PC-9 (cell line): ENCODE results near the gene ART4. TPM values are rescaled to one million over a fixed set of nuclear protein-coding genes. Genes with fewer than 3 reads are reported as not detected.

Experiments
- BruUV-seq: library from RNA; stranded (reverse); fragments of 400-500 nt; replicated peaks from 2 replicates; lab custom pipeline; 2021; lab: Mats Ljungman, UMichigan
- CTCF ChIA-PET: fragments of 300-600 bp; sonication (Branson Sonifier 250); formaldehyde crosslinking; loops from one replicate; lab custom pipeline; 2022; ENCODE audit warnings: antibody characterized with exemption; lab: Charles Lee
- POLR2A ChIA-PET: fragments of 300-600 bp; sonication (Branson Sonifier 250); formaldehyde crosslinking; loops from one replicate; lab custom pipeline; 2022; ENCODE audit warnings: antibody characterized with exemption; ENCODE audit not compliant: unreplicated experiment; lab: Charles Lee
- DNase-seq, 2 experiments: peaks; one replicate each; pipeline versions ENCODE4 v3.0.0 to v3.0.0-alpha.2; 2015 to 2022; ENCODE audit warnings: mixed read lengths in 1 of 2
- H2AFZ ChIP-seq: fragments of 200-600 bp; sonication (generic); 2 replicates; pipeline ENCODE4 v1.8.1; 2017; ENCODE audit warnings: antibody characterized with exemption
- H3F3A ChIP-seq: fragments of 200-600 bp; sonication (generic); 2 replicates; pipeline ENCODE4 v1.8.1; 2017; ENCODE audit warnings: antibody characterized with exemption, mild to moderate bottlenecking, low read depth; ENCODE audit not compliant: insufficient read depth
- H3K27ac ChIP-seq: fragments of 200-600 bp; sonication (generic); 2 replicates; pipeline ENCODE4 v1.6.1; 2016; ENCODE audit warnings: mixed run types
- H3K27me3 ChIP-seq: fragments of 200-600 bp; sonication (generic); 2 replicates; pipeline ENCODE4 v1.6.1; 2016; ENCODE audit warnings: low read depth, mixed run types; ENCODE audit not compliant: insufficient read depth
- H3K36me3 ChIP-seq: fragments of 200-600 bp; sonication (generic); 2 replicates; pipeline ENCODE4 v1.6.1; 2016; ENCODE audit warnings: low read depth, mixed run types
- H3K4me1 ChIP-seq: fragments of 200-600 bp; sonication (generic); replicated peaks from 2 replicates; pipeline ENCODE4 v1.6.1; 2016; ENCODE audit warnings: mixed run types; ENCODE audit not compliant: insufficient read depth
- H3K4me2 ChIP-seq: fragments of 200-600 bp; sonication (generic); 2 replicates; pipeline ENCODE4 v1.6.1; 2017; ENCODE audit warnings: mixed run types
- H3K4me3 ChIP-seq: fragments of 200-600 bp; sonication (generic); 2 replicates; pipeline ENCODE4 v1.6.1; 2016; ENCODE audit warnings: mixed run types
- H3K79me2 ChIP-seq: fragments of 200-600 bp; sonication (generic); 2 replicates; pipeline ENCODE4 v1.6.1; 2017; ENCODE audit warnings: low read depth, mixed run types
- H3K9me2 ChIP-seq: fragments of 200-600 bp; sonication (generic); 2 replicates; pipeline ENCODE4 v1.8.1; 2017; ENCODE audit warnings: mild to moderate bottlenecking; ENCODE audit not compliant: insufficient read depth
- H3K9me3 ChIP-seq: fragments of 200-600 bp; sonication (generic); 2 replicates; pipeline ENCODE4 v1.8.1; 2016; ENCODE audit warnings: low read depth; ENCODE audit not compliant: insufficient read depth
- H4K20me1 ChIP-seq: fragments of 200-600 bp; sonication (generic); 2 replicates; pipeline ENCODE4 v1.8.1; 2017; ENCODE audit not compliant: insufficient read depth
- EZH2 ChIP-seq: fragments of 200-600 bp; sonication (generic); IDR thresholded peaks from 2 replicates; pipeline ENCODE4 v1.8.0; 2017; ENCODE audit warnings: antibody characterized with exemption, low read depth
- intact Hi-C: fragments of 100-400 bp; cut with micrococcal nuclease; formaldehyde crosslinking; loops from one replicate; pipeline ENCODE4 v1.10.0; 2022; ENCODE audit not compliant: unreplicated experiment
- total RNA-seq: library from RNA; stranded (reverse); gene quantifications from 2 replicates; pipeline ENCODE4 v1.2.3, GENCODE V29; 2021
- TF ChIP-seq, protein P1 (sequence below): fragments of 200-600 bp; sonication (generic); conservative IDR thresholded peaks from 2 replicates; pipeline ENCODE4 v1.6.1; 2017; ENCODE audit warnings: mixed run types, antibody characterized with exemption, mild to moderate bottlenecking, moderate library complexity

Gene ART4
- total RNA-seq, 1 experiment from 2014 or later, result not detected

DNA sequence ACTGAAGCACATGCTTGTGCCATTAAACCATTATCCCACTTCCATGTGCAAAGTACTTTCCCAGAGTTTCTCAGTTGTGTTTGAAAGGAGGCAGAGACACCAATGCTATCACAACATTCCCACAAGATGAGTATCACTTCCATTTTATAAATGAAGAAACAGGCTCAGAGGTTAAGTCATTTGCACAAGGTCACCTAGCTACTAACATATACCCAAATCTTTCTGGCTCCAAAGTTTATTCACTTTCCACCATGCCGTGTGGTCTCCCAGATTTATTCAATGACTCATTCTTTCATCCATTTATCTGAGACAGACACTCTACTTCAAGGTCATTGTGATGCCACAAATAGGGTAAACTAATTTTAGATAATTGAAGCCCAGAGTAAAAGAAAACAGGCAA is 9.4 kb downstream of the ART4 start:
- no peaks in the 10 kb centered on the region for H4K20me1 ChIP-seq
- TF ChIP-seq, protein P1, sequence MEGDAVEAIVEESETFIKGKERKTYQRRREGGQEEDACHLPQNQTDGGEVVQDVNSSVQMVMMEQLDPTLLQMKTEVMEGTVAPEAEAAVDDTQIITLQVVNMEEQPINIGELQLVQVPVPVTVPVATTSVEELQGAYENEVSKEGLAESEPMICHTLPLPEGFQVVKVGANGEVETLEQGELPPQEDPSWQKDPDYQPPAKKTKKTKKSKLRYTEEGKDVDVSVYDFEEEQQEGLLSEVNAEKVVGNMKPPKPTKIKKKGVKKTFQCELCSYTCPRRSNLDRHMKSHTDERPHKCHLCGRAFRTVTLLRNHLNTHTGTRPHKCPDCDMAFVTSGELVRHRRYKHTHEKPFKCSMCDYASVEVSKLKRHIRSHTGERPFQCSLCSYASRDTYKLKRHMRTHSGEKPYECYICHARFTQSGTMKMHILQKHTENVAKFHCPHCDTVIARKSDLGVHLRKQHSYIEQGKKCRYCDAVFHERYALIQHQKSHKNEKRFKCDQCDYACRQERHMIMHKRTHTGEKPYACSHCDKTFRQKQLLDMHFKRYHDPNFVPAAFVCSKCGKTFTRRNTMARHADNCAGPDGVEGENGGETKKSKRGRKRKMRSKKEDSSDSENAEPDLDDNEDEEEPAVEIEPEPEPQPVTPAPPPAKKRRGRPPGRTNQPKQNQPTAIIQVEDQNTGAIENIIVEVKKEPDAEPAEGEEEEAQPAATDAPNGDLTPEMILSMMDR, result no peak
- no peak for TF ChIP-seq EZH2
- H3K4me2 ChIP-seq, result no peak overlapping the region
- no peak overlapping the region for H3K27ac ChIP-seq
- H3K27me3 ChIP-seq, result no peaks in the 10 kb centered on the region
- no peaks in the 10 kb centered on the region for H3K79me2 ChIP-seq
- intact Hi-C loops, result no loop called here
- no peaks in the 10 kb centered on the region; the same call in 1 of the 2 replicates for H3K9me2 ChIP-seq
- H3K4me3 ChIP-seq, result no peak overlapping the region
- no peak for DNase-seq
- BruUV-seq, result no TSS peak
- CTCF ChIA-PET, result no interaction called here
- no peak overlapping the region for H2AFZ ChIP-seq
- no peaks in the 10 kb centered on the region for H3K9me3 ChIP-seq
- no peaks in the 10 kb centered on the region for H3K36me3 ChIP-seq
- H3F3A ChIP-seq, result peaks cover 37% of the 10 kb centered on the region
- peaks cover 39% of the 10 kb centered on the region for H3K4me1 ChIP-seq
- POLR2A ChIA-PET, result no interaction called here

DNA sequence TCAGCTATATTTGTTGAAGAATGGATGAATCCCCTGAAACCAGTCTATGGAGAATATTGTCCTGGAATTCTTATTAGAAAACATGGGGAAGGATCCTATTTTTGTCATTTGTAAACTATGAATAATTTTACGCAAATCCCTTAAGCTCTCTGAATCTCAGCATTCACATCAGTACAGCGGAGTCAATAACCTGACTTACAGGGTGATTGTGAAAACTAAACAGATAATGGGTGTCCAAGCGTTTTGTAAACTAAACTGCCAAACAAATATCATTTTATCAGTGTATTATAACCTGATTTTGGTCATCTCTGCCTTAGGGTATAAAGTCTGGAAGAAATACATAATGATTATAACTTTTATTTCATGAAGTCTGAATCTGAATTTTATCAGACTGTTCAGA is 10.0 kb downstream of the ART4 start:
- Histone ChIP-seq H4K20me1 (no peaks in the 10 kb centered on the region), H3K36me3 (no peaks in the 10 kb centered on the region), H3K79me2 (no peaks in the 10 kb centered on the region), H3K9me3 (no peaks in the 10 kb centered on the region), H3K27me3 (no peaks in the 10 kb centered on the region), H3K4me1 (peaks cover 35% of the 10 kb centered on the region), H3K4me3 (no peak overlapping the region), H3K4me2 (no peak overlapping the region), H3K9me2 (no peaks in the 10 kb centered on the region; the same call in 1 of the 2 replicates), H3K27ac (no peak overlapping the region), H2AFZ (no peak overlapping the region), H3F3A (peaks cover 34% of the 10 kb centered on the region)
- ChIA-PET POLR2A (no interaction called here), CTCF (no interaction called here)
- no TSS peak for BruUV-seq
- no peak for DNase-seq
- TF ChIP-seq, protein P1, result no peak
- TF ChIP-seq EZH2, result no peak
- intact Hi-C loops, result no loop called here

DNA sequence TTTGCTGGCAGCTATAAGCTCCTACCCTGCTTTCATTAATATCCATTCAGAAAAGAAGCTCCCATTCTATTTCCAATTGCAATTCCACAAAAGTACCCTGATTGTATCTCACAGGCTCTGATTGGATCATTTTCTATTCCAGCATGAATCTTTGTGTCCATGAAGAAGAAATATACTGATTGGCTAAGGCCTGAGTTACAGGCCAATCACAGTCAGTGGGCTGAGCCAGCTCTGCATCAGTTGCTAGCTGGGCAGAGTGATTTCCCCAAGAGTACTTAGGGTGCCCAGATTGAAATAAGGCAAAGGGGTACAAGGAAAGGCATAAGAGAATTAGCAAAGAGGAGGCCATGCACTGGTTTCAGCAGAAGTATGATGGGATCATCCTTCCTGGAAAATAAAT is 14.4 kb downstream of the ART4 start:
- H3K9me3 ChIP-seq, result no peaks in the 10 kb centered on the region
- no peak for DNase-seq
- ChIA-PET CTCF (no interaction called here), POLR2A (interaction anchor here (0.7 kb wide), 1 partner anchor 18 kb away, joined by 6 read pairs; no protein-coding TSS in a partner anchor)
- no peak overlapping the region for H3K4me2 ChIP-seq
- no peaks in the 10 kb centered on the region for H3F3A ChIP-seq
- no peaks in the 10 kb centered on the region for H3K4me1 ChIP-seq
- no peaks in the 10 kb centered on the region for H3K36me3 ChIP-seq
- BruUV-seq, result no TSS peak
- no peak overlapping the region for H2AFZ ChIP-seq
- no peak overlapping the region for H3K27ac ChIP-seq
- no peaks in the 10 kb centered on the region for H4K20me1 ChIP-seq
- no peaks in the 10 kb centered on the region for H3K79me2 ChIP-seq
- H3K9me2 ChIP-seq, result no peaks in the 10 kb centered on the region
- intact Hi-C loops, result no loop called here
- TF ChIP-seq, protein P1, result no peak
- no peaks in the 10 kb centered on the region for H3K27me3 ChIP-seq
- H3K4me3 ChIP-seq, result no peak overlapping the region
